GM12873 (cell line): ENCODE results near the gene HLCS.

ENCODE experiments used
- CTCF ChIP-seq: IDR thresholded peaks from 2 replicates; pipeline ENCODE4 v1.5.1; 2012; ENCODE audit warnings: low read depth, mild to moderate bottlenecking, moderate library complexity, low read length, control low read depth; ENCODE audit not compliant: insufficient read depth; ENCODE audit errors: missing control alignments

The HLCS gene

DNA sequence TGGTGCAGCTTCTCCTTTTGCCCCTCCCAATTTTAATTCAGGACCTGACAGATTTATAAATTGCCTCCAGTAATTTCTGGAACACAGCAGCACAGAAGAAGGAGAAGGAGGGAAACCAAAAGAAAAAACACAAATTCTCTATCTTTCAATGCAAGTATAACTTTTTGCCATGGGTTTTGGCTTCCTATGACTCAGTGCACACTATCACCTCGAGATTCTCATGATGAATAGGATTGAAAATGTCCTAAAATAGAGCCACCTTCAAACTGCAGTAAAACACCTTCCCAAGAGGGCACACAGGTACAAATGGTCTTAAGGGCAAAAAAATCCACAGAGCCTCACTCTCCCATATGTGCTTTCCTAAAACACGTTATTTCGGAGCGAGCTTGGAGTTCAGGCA lies 113.6 kb downstream of the HLCS start:
- no peak for TF ChIP-seq CTCF

GRCh38 chr21:36852293-36852692 lies 114.2 kb downstream of the HLCS start:
- TF ChIP-seq CTCF: no peak

DNA sequence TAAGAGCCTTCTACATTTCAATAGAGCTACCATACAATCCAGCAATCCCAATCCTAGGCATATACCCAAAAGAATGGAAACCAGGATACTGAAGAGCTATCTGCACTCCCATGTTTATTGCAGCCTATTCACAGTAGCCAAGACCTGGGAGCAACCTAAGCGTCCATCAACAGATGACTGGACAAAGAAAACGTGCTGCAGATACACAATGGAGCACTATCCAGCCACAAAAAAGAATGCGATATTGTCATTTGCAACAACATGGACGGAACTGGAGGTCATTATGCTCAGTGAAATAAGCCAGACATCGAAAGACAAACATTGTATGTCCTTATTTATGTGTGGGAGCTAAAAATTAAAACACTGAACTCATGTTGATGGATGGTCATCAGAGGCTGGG lies 115.3 kb downstream of the HLCS start:
- no peak for TF ChIP-seq CTCF

DNA sequence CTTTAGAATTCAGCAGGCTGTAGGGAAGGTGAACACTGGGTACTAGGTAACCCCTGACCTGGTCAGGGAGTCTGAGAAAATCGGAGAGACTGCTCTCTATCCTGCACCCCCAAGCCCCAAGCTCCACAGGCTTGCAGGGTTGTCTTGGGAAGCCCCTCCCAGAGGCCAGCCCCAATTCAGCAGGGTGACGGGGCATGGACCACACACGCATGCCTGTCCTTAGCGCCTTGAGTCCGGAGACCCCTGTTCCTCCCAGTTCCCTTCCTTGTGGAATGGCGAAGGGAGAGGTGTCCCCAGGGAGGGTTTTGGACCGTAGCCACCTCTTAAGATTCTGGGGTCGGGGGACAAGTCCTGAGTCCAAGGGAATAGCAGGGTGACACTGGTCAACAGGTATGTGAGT lies 116.1 kb downstream of the HLCS start:
- TF ChIP-seq CTCF: no peak

DNA sequence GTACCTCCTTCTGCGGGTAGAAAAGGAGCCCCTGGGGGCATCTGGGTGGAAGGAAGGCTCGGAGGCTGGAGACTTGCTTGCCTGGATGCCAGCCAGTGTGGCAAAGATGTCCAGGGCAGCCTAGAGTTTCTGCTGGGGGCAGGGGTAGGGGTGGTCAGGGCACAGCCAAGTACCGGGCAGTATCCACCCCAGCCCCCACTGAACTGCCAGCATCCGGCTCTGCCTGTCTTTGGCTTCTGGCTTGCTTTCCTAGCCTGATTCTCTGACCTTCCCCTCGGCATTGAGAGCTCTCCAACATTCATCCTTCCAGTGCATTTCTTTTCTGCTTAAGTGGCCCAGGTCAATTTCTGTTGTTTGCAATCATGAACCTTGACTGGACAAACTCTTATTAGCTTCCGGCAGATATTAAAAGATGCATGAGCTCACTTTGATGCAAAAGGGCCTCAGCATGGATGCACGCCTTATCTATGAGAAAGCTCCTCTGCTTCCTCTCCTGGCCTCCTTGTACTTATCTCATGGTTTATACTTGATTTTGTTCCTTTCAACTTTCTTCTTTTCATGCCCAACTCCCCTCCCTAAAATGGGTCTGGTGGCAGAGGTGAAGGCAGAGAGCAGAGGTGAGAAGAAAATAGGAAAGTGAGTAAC lies 116.9 kb downstream of the HLCS start:
- TF ChIP-seq CTCF: no peak

- no peak for TF ChIP-seq CTCF
These were observed 117.7 kb downstream of the HLCS start for GRCh38 chr21:36848730-36849274.

DNA sequence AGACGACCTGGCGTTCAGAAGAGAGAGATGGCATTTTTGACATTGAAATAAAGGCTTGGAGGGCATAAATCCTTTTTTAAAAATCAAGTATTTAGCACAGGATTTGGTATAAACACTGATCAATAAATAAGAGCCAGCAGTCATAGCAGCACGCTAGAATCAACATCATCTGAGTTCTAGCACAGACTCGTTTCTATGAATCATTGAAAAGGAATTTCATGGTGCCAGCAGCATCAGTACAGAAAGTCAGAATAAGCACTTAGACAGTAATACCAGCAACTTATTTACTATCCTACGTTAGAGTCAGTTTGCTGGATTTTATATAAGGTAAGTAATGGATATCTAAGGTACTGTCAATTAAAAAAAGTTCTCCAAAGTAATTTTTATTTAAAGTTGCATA lies 119.3 kb downstream of the HLCS start:
- no peak for TF ChIP-seq CTCF
